ENCODE results near the gene COL5A1.
A peak's percentile ranks its signal among the peaks of the same experiment; 100 is the strongest.

The COL5A1 gene

DNA sequence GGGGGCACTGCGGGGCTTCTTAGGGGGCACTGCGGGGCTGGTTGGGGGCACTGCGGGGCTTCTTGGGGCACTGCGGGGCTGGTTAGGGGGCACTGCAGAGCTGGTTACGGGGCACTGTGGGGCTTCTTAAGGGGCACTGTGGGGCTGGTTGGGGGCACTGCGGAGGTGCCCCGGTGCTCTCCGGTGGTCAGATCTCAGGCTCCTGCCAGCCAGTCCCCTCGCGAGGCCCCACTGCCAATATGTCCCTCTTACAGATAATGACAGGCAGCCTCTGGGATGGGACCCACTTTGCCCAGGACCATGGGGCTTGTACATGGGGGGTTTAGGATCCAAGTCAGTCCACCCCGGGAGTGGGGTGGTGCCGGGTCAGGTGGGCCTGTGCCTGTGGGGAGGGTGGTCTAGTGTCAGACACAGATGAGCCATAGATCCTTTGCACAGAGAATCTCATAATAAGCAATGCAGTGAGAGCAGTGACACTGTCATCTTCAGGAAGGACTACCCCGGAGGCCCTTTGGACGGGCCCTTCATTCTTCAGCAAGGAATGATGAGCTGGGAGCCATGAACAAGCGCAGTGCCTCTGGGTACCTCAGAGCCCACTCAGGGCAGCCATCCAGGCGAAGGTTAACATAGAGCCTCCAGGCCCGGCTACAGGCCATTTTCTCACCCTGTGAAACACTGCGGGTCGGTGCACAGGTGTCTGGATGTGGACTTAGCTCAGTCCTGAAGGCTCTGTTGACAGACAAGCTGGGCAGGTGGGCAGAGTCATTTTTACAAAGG is 38.2 kb downstream of the COL5A1 start:
- H3K36me3 Mint-ChIP-seq (ENCODE audit: low read depth): peaks cover 7% of the 10 kb centered on the region
- no peaks in the 10 kb centered on the region for H3K27me3 Mint-ChIP-seq (ENCODE audit: low read depth)
- H3K9me3 Mint-ChIP-seq: peaks cover 13% of the 10 kb centered on the region
- no peak overlapping the region for H3K4me3 Mint-ChIP-seq
- H3K27ac Mint-ChIP-seq: no peak overlapping the region
- H3K4me1 Mint-ChIP-seq: peaks cover 45% of the 10 kb centered on the region
- TF ChIP-seq, protein P1, sequence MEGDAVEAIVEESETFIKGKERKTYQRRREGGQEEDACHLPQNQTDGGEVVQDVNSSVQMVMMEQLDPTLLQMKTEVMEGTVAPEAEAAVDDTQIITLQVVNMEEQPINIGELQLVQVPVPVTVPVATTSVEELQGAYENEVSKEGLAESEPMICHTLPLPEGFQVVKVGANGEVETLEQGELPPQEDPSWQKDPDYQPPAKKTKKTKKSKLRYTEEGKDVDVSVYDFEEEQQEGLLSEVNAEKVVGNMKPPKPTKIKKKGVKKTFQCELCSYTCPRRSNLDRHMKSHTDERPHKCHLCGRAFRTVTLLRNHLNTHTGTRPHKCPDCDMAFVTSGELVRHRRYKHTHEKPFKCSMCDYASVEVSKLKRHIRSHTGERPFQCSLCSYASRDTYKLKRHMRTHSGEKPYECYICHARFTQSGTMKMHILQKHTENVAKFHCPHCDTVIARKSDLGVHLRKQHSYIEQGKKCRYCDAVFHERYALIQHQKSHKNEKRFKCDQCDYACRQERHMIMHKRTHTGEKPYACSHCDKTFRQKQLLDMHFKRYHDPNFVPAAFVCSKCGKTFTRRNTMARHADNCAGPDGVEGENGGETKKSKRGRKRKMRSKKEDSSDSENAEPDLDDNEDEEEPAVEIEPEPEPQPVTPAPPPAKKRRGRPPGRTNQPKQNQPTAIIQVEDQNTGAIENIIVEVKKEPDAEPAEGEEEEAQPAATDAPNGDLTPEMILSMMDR (IDR thresholded peaks at IDR 0.05; ENCODE audit: unreplicated experiment in 3 of 3): no peak

DNA sequence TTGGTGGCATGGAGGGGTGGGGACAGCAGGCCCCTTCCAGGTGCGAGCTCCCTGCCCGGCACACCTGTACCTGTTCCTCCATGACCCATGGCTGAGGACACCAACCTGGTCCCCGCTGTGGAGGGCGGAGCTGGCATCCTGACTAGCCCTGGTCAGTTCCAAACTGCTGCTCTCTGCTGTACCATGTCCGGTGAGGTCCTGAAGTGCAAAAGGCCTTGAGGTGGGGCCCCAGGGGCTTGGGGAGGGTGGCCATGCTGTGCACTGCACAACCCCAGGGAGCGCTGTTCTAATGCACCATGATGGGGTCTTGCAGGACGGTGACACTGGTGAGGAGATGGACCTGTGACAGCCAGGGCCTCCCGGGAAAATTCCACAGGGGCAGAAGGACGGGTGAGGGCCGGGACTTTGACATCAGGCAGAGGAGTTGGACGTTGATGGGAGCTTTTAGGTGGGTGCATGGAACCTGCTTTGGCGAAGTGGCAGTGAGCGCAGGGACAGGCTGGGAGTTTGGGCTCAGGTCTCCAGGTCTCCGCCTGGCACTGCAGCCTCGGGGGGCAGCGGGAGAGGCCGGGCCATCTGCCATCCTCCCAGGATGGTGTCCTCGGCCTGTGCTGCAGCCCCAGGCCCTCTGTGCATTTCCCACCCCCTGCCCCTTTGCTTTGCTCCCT is 38.9 kb downstream of the COL5A1 start:
- peaks cover 45% of the 10 kb centered on the region for H3K4me1 Mint-ChIP-seq
- peaks cover 6% of the 10 kb centered on the region for H3K9me3 Mint-ChIP-seq
- TF ChIP-seq, protein P1 (IDR thresholded peaks at IDR 0.05; ENCODE audit: unreplicated experiment in 3 of 3): no peak
- peaks cover under 1% of the 10 kb centered on the region for H3K36me3 Mint-ChIP-seq (ENCODE audit: low read depth)
- no peak overlapping the region for H3K4me3 Mint-ChIP-seq
- no peaks in the 10 kb centered on the region for H3K27me3 Mint-ChIP-seq (ENCODE audit: low read depth)
- H3K27ac Mint-ChIP-seq: no peak overlapping the region

DNA sequence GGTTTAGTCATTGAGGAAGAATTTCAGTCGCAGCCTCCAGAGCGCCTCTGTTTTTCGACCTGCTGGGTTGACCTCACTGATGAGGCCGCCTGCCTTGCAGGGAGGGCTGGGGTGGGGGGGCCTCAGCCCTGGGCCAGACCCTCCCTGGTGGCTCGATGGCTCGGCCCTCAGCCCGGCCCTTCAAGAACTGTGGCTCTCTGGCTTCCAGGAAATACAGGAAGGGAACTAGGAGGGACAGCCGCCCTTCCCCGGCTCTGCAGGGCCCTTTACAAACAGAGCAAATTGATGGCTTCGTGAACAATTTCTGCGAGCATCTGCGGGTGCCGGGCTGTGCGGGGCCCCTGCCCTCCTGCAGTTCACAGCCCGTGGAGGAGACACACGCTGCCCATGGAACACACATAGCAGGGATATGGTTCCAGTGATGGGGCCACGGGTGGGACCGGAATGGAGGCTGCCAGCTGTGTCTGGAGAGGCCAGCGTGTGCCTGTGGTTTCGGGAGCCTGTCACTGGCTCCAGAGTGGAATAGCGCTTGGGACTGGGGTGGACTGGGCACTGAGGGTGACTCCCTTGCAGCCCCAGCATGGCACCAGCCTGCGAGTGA is 39.6 kb downstream of the COL5A1 start:
- Mint-ChIP-seq H3K36me3 (ENCODE audit: low read depth) (no peaks in the 10 kb centered on the region), H3K27ac (peak overlapping the region in 1 of 3 experiments; percentile 67), H3K4me3 (no peak overlapping the region), H3K9me3 (peaks cover 4% of the 10 kb centered on the region), H3K4me1 (peaks cover 45% of the 10 kb centered on the region), H3K27me3 (ENCODE audit: low read depth) (no peaks in the 10 kb centered on the region)
- TF ChIP-seq, protein P1 (IDR thresholded peaks at IDR 0.05; ENCODE audit: unreplicated experiment in 3 of 3): no peak

GRCh38 chr9:134682026-134682425 is 40.4 kb downstream of the COL5A1 start:
- peak overlapping the region in 2 of 3 experiments; percentile 24 to 67 for H3K27ac Mint-ChIP-seq
- no peak overlapping the region for H3K4me3 Mint-ChIP-seq
- H3K27me3 Mint-ChIP-seq (ENCODE audit: low read depth): no peaks in the 10 kb centered on the region
- TF ChIP-seq, protein P1 (IDR thresholded peaks at IDR 0.05; ENCODE audit: unreplicated experiment in 3 of 3): no peak
- H3K4me1 Mint-ChIP-seq: peaks cover 39% of the 10 kb centered on the region
- no peaks in the 10 kb centered on the region for H3K36me3 Mint-ChIP-seq (ENCODE audit: low read depth)
- H3K9me3 Mint-ChIP-seq: no peaks in the 10 kb centered on the region

DNA sequence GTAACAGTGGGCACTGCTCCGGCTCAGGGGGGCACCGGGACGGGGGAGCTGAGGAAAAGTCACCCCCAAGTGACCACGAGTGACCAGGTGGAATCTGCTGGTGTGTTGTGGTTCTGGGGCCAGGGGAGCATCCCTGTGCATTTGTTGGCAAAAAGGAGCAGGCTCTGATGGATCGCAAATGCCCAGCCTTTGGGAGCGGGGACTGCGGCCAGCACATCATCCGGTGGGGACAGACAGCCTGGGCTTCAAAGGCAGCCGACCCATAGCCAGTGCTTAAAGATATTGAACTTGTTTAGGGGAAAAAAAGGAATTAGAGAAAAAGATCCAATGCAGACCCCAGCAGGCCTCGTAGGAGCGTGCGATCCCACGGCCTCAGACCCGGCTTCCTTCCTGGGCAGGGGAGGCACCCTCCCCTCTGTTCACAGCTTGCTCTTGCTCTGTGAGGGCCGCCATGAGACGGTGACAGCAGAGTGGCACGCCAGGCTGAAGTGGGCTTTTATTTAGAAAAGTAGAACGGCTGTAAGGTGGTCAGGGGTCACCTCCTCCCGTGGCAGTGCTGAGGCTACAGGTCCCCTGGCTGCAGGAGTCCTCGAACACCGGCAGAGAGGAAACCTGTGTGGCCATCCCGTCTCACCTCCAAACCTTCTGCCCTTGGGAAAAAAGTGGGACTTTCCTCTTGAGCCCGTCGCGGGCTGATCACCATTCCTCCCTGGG is 41.2 kb downstream of the COL5A1 start:
- Mint-ChIP-seq H3K4me3 (no peak overlapping the region), H3K4me1 (peaks cover 33% of the 10 kb centered on the region), H3K27ac (no peak overlapping the region), H3K9me3 (no peaks in the 10 kb centered on the region), H3K36me3 (ENCODE audit: low read depth) (no peaks in the 10 kb centered on the region), H3K27me3 (ENCODE audit: low read depth) (no peaks in the 10 kb centered on the region)
- TF ChIP-seq, protein P1 (IDR thresholded peaks at IDR 0.05; ENCODE audit: unreplicated experiment in 3 of 3): no peak

Data from nephron (organoid).